ENCODE data around the gene ICAM3. TPM values are rescaled to one million over a fixed set of nuclear protein-coding genes. Genes with fewer than 3 reads are reported as not detected.

The ICAM3 gene
- polyA plus RNA-seq, 1 of the 3 experiments (the other 2 are of a cell fraction) = 15.6 TPM

- no peak for TF ChIP-seq FOSL2 (IDR thresholded peaks at IDR 0.05; ENCODE audit: borderline replicate concordance, low read depth)
- no peak for TF ChIP-seq RFX5 (IDR thresholded peaks at IDR 0.05; ENCODE audit: low read length)
- no peak for TF ChIP-seq GATA2 (CRISPR knock-in tag; IDR thresholded peaks at IDR 0.05)
- TF ChIP-seq FOXJ3 (CRISPR knock-in tag; IDR thresholded peaks at IDR 0.05) = no peak
- TF ChIP-seq SMC3 (IDR thresholded peaks at IDR 0.05; ENCODE audit: low read depth, low read length) = peak; percentile 83
- TF ChIP-seq NFIC (IDR thresholded peaks at IDR 0.05; ENCODE audit: borderline replicate concordance) = no peak
- TF ChIP-seq PBX3 (IDR thresholded peaks at IDR 0.05) = peak; percentile 4; the same call in 1 of the 2 replicates
- no peak for TF ChIP-seq CHD2 (IDR thresholded peaks at IDR 0.05; ENCODE audit: low read length, partially characterized antibody)
- no peak for TF ChIP-seq TCF12 (IDR thresholded peaks at IDR 0.05)
- peak; percentile 84 for TF ChIP-seq RAD21 (IDR thresholded peaks at IDR 0.05; ENCODE audit: low read length)
These were observed 49.5 kb upstream of the ICAM3 start (continued) for GRCh38 chr19:10388957-10389356.

GRCh38 chr19:10384580-10384979, 45.2 kb upstream of the ICAM3 start:
- POLR2A ChIA-PET = no interaction called here
- Histone ChIP-seq H4K20me1 (ENCODE audit: insufficient read depth) (no peaks in the 10 kb centered on the region), H2AFZ (ENCODE audit: low read depth) (no peak overlapping the region), H3K9ac (no peak overlapping the region), H3K4me2 (no peak overlapping the region), H3K4me1 (ENCODE audit: control insufficient read depth in 1 of 2, insufficient read depth in 2 of 2, low read depth in 1 of 2, low read length in 1 of 2) (peaks cover 0 to 7% of the 10 kb centered on the region in 2 experiments; a peak in 1 of 4 replicates), H3K27ac (ENCODE audit: low read depth in 2 of 2, low read length in 1 of 2) (no peak overlapping the region), H3K9me2 (no peaks in the 10 kb centered on the region), H3K27me3 (ENCODE audit: insufficient read depth) (no peaks in the 10 kb centered on the region), H3K36me3 (replicated peaks in 1 of 2; ENCODE audit: control insufficient read depth in 1 of 2, insufficient read depth in 2 of 2, low read length in 1 of 2) (no peaks in the 10 kb centered on the region), H3F3A (replicated peaks; ENCODE audit: insufficient read depth) (peaks cover 8% of the 10 kb centered on the region), H3K4me3 (ENCODE audit: low read depth in 2 of 2, low read length in 1 of 2) (no peak overlapping the region), H3K9me3 (no peaks in the 10 kb centered on the region), H3K79me2 (ENCODE audit: insufficient read depth) (peaks cover 6% of the 10 kb centered on the region)
- no peak for DNase-seq
- CTCF ChIA-PET = interaction anchor here (1.0 to 20.2 kb wide), 3 partner anchors 8 to 121 kb away, joined by 4 to 596 read pairs (median 5); partner anchors contain the start of gene ICAM1
- WGBS (ENCODE audit: low lambda C conversion rate) = 90% methylated on average over 7 of the region's 9 CpGs
- no peak for TF ChIP-seq EZH2phosphoT487 (IDR thresholded peaks at IDR 0.05; ENCODE audit: borderline replicate concordance, low read depth)
- TF ChIP-seq MAX (IDR thresholded peaks at IDR 0.05; ENCODE audit: low read depth) = no peak
- TF ChIP-seq CHD2 (IDR thresholded peaks at IDR 0.05; ENCODE audit: low read length, partially characterized antibody) = no peak
- no peak for TF ChIP-seq CTCF (IDR thresholded peaks at IDR 0.05)
- no peak for TF ChIP-seq GABPA (IDR thresholded peaks at IDR 0.05; ENCODE audit: low read depth)
- TF ChIP-seq MXI1 (IDR thresholded peaks at IDR 0.05; ENCODE audit: low read depth, low read length) = no peak
- TF ChIP-seq FOSL2 (IDR thresholded peaks at IDR 0.05; ENCODE audit: borderline replicate concordance, low read depth) = no peak
- TF ChIP-seq RCOR1 (IDR thresholded peaks at IDR 0.05; ENCODE audit: low read length) = no peak
- TF ChIP-seq EP300 (IDR thresholded peaks at IDR 0.05; ENCODE audit: borderline replicate concordance in 1 of 2, low read depth in 1 of 2, low read length in 1 of 2) = no peak
- TF ChIP-seq USF2 (IDR thresholded peaks at IDR 0.05; ENCODE audit: borderline replicate concordance, low read depth, low read length) = no peak
- TF ChIP-seq FOXJ3 (CRISPR knock-in tag; IDR thresholded peaks at IDR 0.05) = no peak
- TF ChIP-seq REST (IDR thresholded peaks at IDR 0.05; ENCODE audit: low read depth, low read length) = no peak
- no peak for TF ChIP-seq RAD21 (IDR thresholded peaks at IDR 0.05; ENCODE audit: low read length)
- no peak for TF ChIP-seq MEF2A (IDR thresholded peaks at IDR 0.05; ENCODE audit: borderline replicate concordance, low read depth)
- TF ChIP-seq TEAD4 (IDR thresholded peaks at IDR 0.05; ENCODE audit: borderline replicate concordance, insufficient read depth) = no peak
- TF ChIP-seq PBX3 (IDR thresholded peaks at IDR 0.05) = no peak
- TF ChIP-seq NFIC (IDR thresholded peaks at IDR 0.05; ENCODE audit: borderline replicate concordance) = no peak
- TF ChIP-seq POLR2AphosphoS5 (IDR thresholded peaks at IDR 0.05; ENCODE audit: low read depth, low read length) = no peak
